Naive thymus-derived CD4-positive, alpha-beta T cell (primary cell): Measurements from ENCODE around the gene DESI2. TPM values are rescaled to one million over a fixed set of nuclear protein-coding genes. Genes with fewer than 3 reads are reported as not detected.
"Not testable (repeated sequence)": the region's sequence is repeated elsewhere in the genome, so short reads cannot be mapped to it uniquely, and the experiment has no call there.

Experiments
- ATAC-seq: fragments of 150-1000 bp; cut with Tn5 transposase; 2 replicates; pipeline ENCODE4 v1.10.0; 2021; ENCODE audit warnings: mild to moderate bottlenecking, moderate library complexity
- CTCF ChIA-PET: fragments of 350-600 bp; sonication (Branson Sonifier 250); formaldehyde crosslinking; loops from one replicate; lab custom pipeline; 2021; ENCODE audit warnings: antibody characterized with exemption; lab: Charles Lee
- POLR2A ChIA-PET: fragments of 350-600 bp; sonication (Branson Sonifier 250); formaldehyde crosslinking; loops from one replicate; lab custom pipeline; 2021; ENCODE audit warnings: antibody characterized with exemption, inconsistent platforms; lab: Charles Lee
- DNase-seq, 9 donors: peaks; one replicate each; pipeline versions ENCODE4 v3.0.0 to v3.0.0-alpha.2; 2020 to 2022; ENCODE audit warnings: mixed read lengths in 1 of 9
- H3K27ac ChIP-seq: one replicate; pipeline ENCODE4 v1.7.0; 2013; ENCODE audit warnings: mild to moderate bottlenecking, low read depth, low read length, moderate library complexity
- H3K27me3 ChIP-seq, 2 donors: one replicate each; pipeline ENCODE4 v1.7.0; 2013; ENCODE audit warnings: low read length in 2 of 2, mild to moderate bottlenecking in 2 of 2, moderate library complexity in 2 of 2; ENCODE audit not compliant: control insufficient read depth in 2 of 2, insufficient read depth in 2 of 2
- H3K36me3 ChIP-seq, 3 experiments: 1 replicate in 2 of 3; 2 replicates in 1 of 3; pipeline ENCODE4 v1.7.0; 2013; ENCODE audit warnings: low read length in 3 of 3, mild to moderate bottlenecking in 3 of 3, moderate library complexity in 1 of 3; ENCODE audit not compliant: insufficient read depth in 3 of 3, control insufficient read depth in 2 of 3
- H3K4me1 ChIP-seq, 2 donors: one replicate each; pipeline ENCODE4 v1.7.0; 2013; ENCODE audit warnings: low read length in 2 of 2, mild to moderate bottlenecking in 2 of 2, moderate library complexity in 1 of 2; ENCODE audit not compliant: control insufficient read depth in 2 of 2, insufficient read depth in 2 of 2
- H3K4me3 ChIP-seq: 2 replicates; pipeline ENCODE4 v1.7.0; 2013; ENCODE audit warnings: mild to moderate bottlenecking, low read length
- H3K9me3 ChIP-seq, 3 experiments: 1 replicate in 2 of 3; 2 replicates in 1 of 3; pipeline ENCODE4 v1.7.0; 2013; ENCODE audit warnings: low read length in 3 of 3; ENCODE audit not compliant: control insufficient read depth in 2 of 3
- H3K27ac Mint-ChIP-seq, 9 donors: one replicate each; pipeline ENCODE4 v1.8.0; 2020 to 2022; ENCODE audit warnings: mixed read lengths in 9 of 9, mild to moderate bottlenecking in 8 of 9, moderate library complexity in 5 of 9, inconsistent platforms in 2 of 9
- H3K27me3 Mint-ChIP-seq, 5 donors: one replicate each; pipeline ENCODE4 v1.8.0; 2021 to 2022; ENCODE audit warnings: mixed read lengths in 5 of 5, mild to moderate bottlenecking in 1 of 5
- H3K36me3 Mint-ChIP-seq, 5 donors: one replicate each; pipeline ENCODE4 v1.8.0; 2020 to 2022; ENCODE audit warnings: mixed read lengths in 5 of 5, mild to moderate bottlenecking in 3 of 5, inconsistent platforms in 1 of 5
- H3K4me1 Mint-ChIP-seq, 7 donors: one replicate each; pipeline ENCODE4 v1.8.0; 2020 to 2022; ENCODE audit warnings: mixed read lengths in 7 of 7, mild to moderate bottlenecking in 3 of 7, inconsistent platforms in 1 of 7
- H3K4me3 Mint-ChIP-seq, 10 donors: one replicate each; pipeline ENCODE4 v1.8.0; 2020 to 2022; ENCODE audit warnings: mild to moderate bottlenecking in 10 of 10, mixed read lengths in 10 of 10, moderate library complexity in 6 of 10, inconsistent platforms in 2 of 10
- H3K9me3 Mint-ChIP-seq, 11 donors: one replicate each; pipeline ENCODE4 v1.8.0; 2020 to 2022; ENCODE audit warnings: mixed read lengths in 11 of 11, mild to moderate bottlenecking in 4 of 11, inconsistent platforms in 1 of 11, moderate library complexity in 1 of 11
- intact Hi-C, 2 donors: fragments of 100-400 bp; cut with micrococcal nuclease; formaldehyde crosslinking; loops; one replicate each; pipeline ENCODE4 v1.15.1; 2023
- polyA plus RNA-seq, 2 donors: library from polyadenylated mRNA; unstranded; fragments of 300-500 nt; fragmentation: Illumina TruSeq; gene quantifications; one replicate each; pipeline ENCODE4 v1.2.3, GENCODE V29; 2021
- total RNA-seq, 6 experiments: library from RNA in 5 of 6; stranded (reverse) in 5 of 6; gene quantifications; 1 replicate in 5 of 6; 2 replicates in 1 of 6; pipeline ENCODE4 v1.2.3 and lab custom pipeline; 2021 to 2026

The DESI2 gene
- total and polyA plus RNA-seq, 7 experiments from 2014 or later, result 10.0 to 23.4 (median 17.6) TPM

GRCh38 chr1:244739140-244739539 is 86.2 kb downstream of the DESI2 start:
- H3K9me3 ChIP-seq, H3K27ac ChIP-seq, H3K27ac Mint-ChIP-seq, intact Hi-C loops, H3K4me3 Mint-ChIP-seq, POLR2A ChIA-PET, DNase-seq, CTCF ChIA-PET, H3K4me3 ChIP-seq, H3K36me3 Mint-ChIP-seq, H3K27me3 ChIP-seq, H3K4me1 ChIP-seq, H3K4me1 Mint-ChIP-seq, H3K9me3 Mint-ChIP-seq, H3K36me3 ChIP-seq, H3K27me3 Mint-ChIP-seq, ATAC-seq: not testable (repeated sequence)

GRCh38 chr1:244740027-244740617 is 87.2 kb downstream of the DESI2 start:
- H3K9me3 Mint-ChIP-seq, H3K4me3 Mint-ChIP-seq, H3K27me3 Mint-ChIP-seq, DNase-seq, H3K9me3 ChIP-seq, H3K4me3 ChIP-seq, H3K27me3 ChIP-seq, intact Hi-C loops, H3K4me1 Mint-ChIP-seq, H3K27ac ChIP-seq, POLR2A ChIA-PET, H3K36me3 Mint-ChIP-seq, H3K36me3 ChIP-seq, H3K4me1 ChIP-seq, H3K27ac Mint-ChIP-seq, CTCF ChIA-PET, ATAC-seq: not testable (repeated sequence)

GRCh38 chr1:244741692-244742091 is 88.8 kb downstream of the DESI2 start:
- no peaks in the 10 kb centered on the region for H3K9me3 ChIP-seq
- no peaks in the 10 kb centered on the region for H3K36me3 ChIP-seq
- intact Hi-C loops, result no loop called here
- no peak for ATAC-seq
- H3K4me1 ChIP-seq, result no peaks in the 10 kb centered on the region
- no peaks in the 10 kb centered on the region for H3K27me3 ChIP-seq
- H3K4me3 Mint-ChIP-seq, result no peak overlapping the region
- ChIA-PET CTCF (no interaction called here), POLR2A (no interaction called here)
- no peaks in the 10 kb centered on the region for H3K36me3 Mint-ChIP-seq
- no peaks in the 10 kb centered on the region for H3K4me1 Mint-ChIP-seq
- no peak overlapping the region for H3K27ac Mint-ChIP-seq
- H3K4me3 ChIP-seq, result no peak overlapping the region
- H3K9me3 Mint-ChIP-seq, result no peaks in the 10 kb centered on the region
- no peak overlapping the region for H3K27ac ChIP-seq
- no peaks in the 10 kb centered on the region for H3K27me3 Mint-ChIP-seq
- no peak for DNase-seq

GRCh38 chr1:244749230-244750016 is 96.5 kb downstream of the DESI2 start:
- Histone ChIP-seq H3K4me1 (no peaks in the 10 kb centered on the region), H3K9me3 (no peaks in the 10 kb centered on the region), H3K27me3 (no peaks in the 10 kb centered on the region), H3K4me3 (no peak overlapping the region), H3K36me3 (no peaks in the 10 kb centered on the region), H3K27ac (no peak overlapping the region)
- no peaks in the 10 kb centered on the region for H3K36me3 Mint-ChIP-seq
- no peaks in the 10 kb centered on the region for H3K27me3 Mint-ChIP-seq
- H3K4me3 Mint-ChIP-seq, result no peak overlapping the region
- no peaks in the 10 kb centered on the region for H3K4me1 Mint-ChIP-seq
- intact Hi-C loops, result no loop called here
- H3K9me3 Mint-ChIP-seq, result no peaks in the 10 kb centered on the region
- ChIA-PET POLR2A (no interaction called here), CTCF (no interaction called here)
- DNase-seq (no peak), ATAC-seq (no peak)
- H3K27ac Mint-ChIP-seq, result peak overlapping the region in 1 of 9 donors; percentile 48

GRCh38 chr1:244751271-244751895 is 98.5 kb downstream of the DESI2 start:
- Mint-ChIP-seq H3K9me3 (no peaks in the 10 kb centered on the region), H3K4me3 (no peak overlapping the region), H3K27ac (no peak overlapping the region), H3K36me3 (no peaks in the 10 kb centered on the region), H3K4me1 (no peaks in the 10 kb centered on the region), H3K27me3 (no peaks in the 10 kb centered on the region)
- H3K9me3 ChIP-seq, result no peaks in the 10 kb centered on the region
- ATAC-seq, result peak; percentile 10
- no peaks in the 10 kb centered on the region for H3K4me1 ChIP-seq
- intact Hi-C loops, result no loop called here
- no peaks in the 10 kb centered on the region for H3K27me3 ChIP-seq
- POLR2A ChIA-PET, result no interaction called here
- no peak for DNase-seq
- H3K36me3 ChIP-seq, result no peaks in the 10 kb centered on the region
- CTCF ChIA-PET, result no interaction called here
- H3K4me3 ChIP-seq, result no peak overlapping the region
- H3K27ac ChIP-seq, result no peak overlapping the region

GRCh38 chr1:244755673-244756072 is 102.7 kb downstream of the DESI2 start:
- Histone ChIP-seq H3K4me3 (no peak overlapping the region), H3K36me3 (no peaks in the 10 kb centered on the region), H3K4me1 (no peaks in the 10 kb centered on the region), H3K27ac (no peak overlapping the region), H3K27me3 (no peaks in the 10 kb centered on the region), H3K9me3 (no peaks in the 10 kb centered on the region)
- CTCF ChIA-PET, result no interaction called here
- Mint-ChIP-seq H3K27ac (no peak overlapping the region), H3K4me3 (no peak overlapping the region), H3K9me3 (no peaks in the 10 kb centered on the region), H3K4me1 (no peaks in the 10 kb centered on the region), H3K36me3 (no peaks in the 10 kb centered on the region), H3K27me3 (no peaks in the 10 kb centered on the region)
- DNase-seq (no peak), ATAC-seq (no peak)
- POLR2A ChIA-PET, result no interaction called here
- intact Hi-C loops, result no loop called here
